Keratinocyte (primary cell): ENCODE measurements around the gene NAXD. TPM values are rescaled to one million over a fixed set of nuclear protein-coding genes. Genes with fewer than 3 reads are reported as not detected.

Experiments used
- DNase-seq: peaks from one replicate; pipeline ENCODE4 v3.0.0-alpha.2; 2011; ENCODE audit warnings: low read depth, missing footprints, low spot score
- FAIRE-seq: peaks from 2 replicates; lab custom pipeline; 2011; peaks lifted over from hg19 to GRCh38; lab: Jason Lieb, UNC
- H2AFZ ChIP-seq: 2 replicates; pipeline ENCODE4 v1.6.0; 2012; ENCODE audit warnings: low read length, control low read depth, inconsistent platforms; ENCODE audit not compliant: control insufficient read depth
- H3K27ac ChIP-seq: 2 replicates; pipeline ENCODE4 v1.5.1; 2011; ENCODE audit warnings: low read length; ENCODE audit not compliant: control insufficient read depth, insufficient read depth
- H3K27me3 ChIP-seq: 3 replicates; pipeline ENCODE4 v1.6.0; 2011; ENCODE audit warnings: low read length; ENCODE audit not compliant: control insufficient read depth, insufficient read depth; ENCODE audit errors: extremely low read depth
- H3K36me3 ChIP-seq, 2 experiments: 2 replicates in 1 of 2; 3 replicates in 1 of 2; pipeline ENCODE4 v1.5.1; 2011; ENCODE audit warnings: low read length in 2 of 2, mild to moderate bottlenecking in 1 of 2; ENCODE audit not compliant: control insufficient read depth in 2 of 2, insufficient read depth in 2 of 2; ENCODE audit errors: extremely low read depth in 1 of 2
- H3K4me1 ChIP-seq: 3 replicates; pipeline ENCODE4 v1.5.1; 2011; ENCODE audit warnings: low read length; ENCODE audit not compliant: control insufficient read depth, insufficient read depth; ENCODE audit errors: extremely low read depth
- H3K4me2 ChIP-seq: 3 replicates; pipeline ENCODE4 v1.6.0; 2011; ENCODE audit warnings: low read depth, low read length; ENCODE audit not compliant: control insufficient read depth, insufficient read depth; ENCODE audit errors: extremely low read depth
- H3K4me3 ChIP-seq, 3 experiments: fragments of 200-600 bp in 1 of 3; sonication (generic) in 1 of 3; 2 replicates in 2 of 3; 3 replicates in 1 of 3; pipeline ENCODE4 v1.5.1; 2011 to 2016; ENCODE audit warnings: low read length in 3 of 3, mild to moderate bottlenecking in 3 of 3, control low read depth in 2 of 3, inconsistent platforms in 1 of 3, low read depth in 1 of 3, mixed read lengths in 1 of 3, mixed run types in 1 of 3, moderate library complexity in 1 of 3; ENCODE audit not compliant: control insufficient read depth in 2 of 3, insufficient read depth in 2 of 3; ENCODE audit errors: extremely low read depth in 1 of 3
- H3K79me2 ChIP-seq: 2 replicates; pipeline ENCODE4 v1.6.0; 2012; ENCODE audit warnings: low read length; ENCODE audit not compliant: control insufficient read depth, insufficient read depth
- H3K9ac ChIP-seq: 3 replicates; pipeline ENCODE4 v1.6.0; 2011; ENCODE audit warnings: low read length; ENCODE audit not compliant: control insufficient read depth, insufficient read depth; ENCODE audit errors: extremely low read depth
- H3K9me1 ChIP-seq: 3 replicates; pipeline ENCODE4 v1.6.0; 2011; ENCODE audit warnings: low read length; ENCODE audit not compliant: control insufficient read depth, insufficient read depth; ENCODE audit errors: extremely low read depth
- H3K9me3 ChIP-seq: 2 replicates; pipeline ENCODE4 v1.5.1; 2012; ENCODE audit warnings: low read depth, low read length; ENCODE audit not compliant: control insufficient read depth
- H4K20me1 ChIP-seq: 3 replicates; pipeline ENCODE4 v1.6.0; 2011; ENCODE audit warnings: low read length; ENCODE audit not compliant: control insufficient read depth, insufficient read depth; ENCODE audit errors: extremely low read depth
- CTCF ChIP-seq, 3 experiments: IDR thresholded peaks in 1 of 3; conservative IDR thresholded peaks in 1 of 3; optimal IDR thresholded peaks in 1 of 3; 2 replicates in 2 of 3; 3 replicates in 1 of 3; pipeline versions ENCODE3 to v1.5.1; 2011; ENCODE audit warnings: low read length in 3 of 3, mild to moderate bottlenecking in 3 of 3, moderate library complexity in 2 of 3, control low read depth in 1 of 3, inconsistent platforms in 1 of 3; ENCODE audit not compliant: insufficient read depth in 2 of 3; ENCODE audit errors: extremely low read depth in 1 of 3
- EZH2 ChIP-seq: IDR thresholded peaks from one replicate; pipeline ENCODE4 v1.6.1; 2012; ENCODE audit warnings: inconsistent platforms, mild to moderate bottlenecking, low read length, moderate library complexity
- dilution Hi-C: fragments of 300-500 bp; cut with MboI; formaldehyde crosslinking; loops from one replicate; pipeline ENCODE4 v1.7.0; 2020; ENCODE audit warnings: low sequenced_read_pairs; ENCODE audit not compliant: extremely low pct_ligation_motif_present
- polyA plus RNA-seq, 5 experiments: library from polyadenylated mRNA; depleted of rRNA in 3 of 5; stranded (reverse) in 3 of 5; stranded (forward) in 1 of 5; unstranded in 1 of 5; fragments of >200 nt; gene quantifications; 1 replicate in 1 of 5; 2 replicates in 3 of 5; 3 replicates in 1 of 5; pipeline versions ENCODE4 v1.2.1 to v1.2.3, GENCODE V29; 2011 to 2012; ENCODE audit warnings: missing spikeins in 2 of 5, low read depth in 1 of 5, low replicate concordance in 1 of 5

NAXD gene
- polyA plus RNA-seq, 1 donor (not counting 4 experiments of a cell fraction or from before 2014, with no cell fraction given), result 18.0 TPM

- no peak overlapping the region for H3K4me2 ChIP-seq
- TF ChIP-seq CTCF (optimal IDR thresholded peaks at IDR 0.05 in 1 of 3, IDR thresholded peaks at IDR 0.05 in 1 of 3, conservative IDR thresholded peaks at IDR 0.05 in 1 of 3; ENCODE audit: extremely low read depth in 1 of 3, insufficient read depth in 2 of 3, low read length in 3 of 3), result no peak
- no peak for TF ChIP-seq EZH2
- H3K79me2 ChIP-seq, result peaks cover 1% of the 10 kb centered on the region
- H3K36me3 ChIP-seq, result peaks cover 43% of the 10 kb centered on the region in 2 experiments
- H3K9me3 ChIP-seq, result no peaks in the 10 kb centered on the region
- H4K20me1 ChIP-seq, result no peaks in the 10 kb centered on the region
- no peaks in the 10 kb centered on the region for H3K9me1 ChIP-seq
- DNase-seq, result no peak
- no peak overlapping the region for H3K4me3 ChIP-seq
- no peak overlapping the region for H3K27ac ChIP-seq
- no peak overlapping the region for H3K9ac ChIP-seq
- H3K4me1 ChIP-seq, result no peaks in the 10 kb centered on the region
- no peak for FAIRE-seq
- dilution Hi-C loops, result no loop called here
- H2AFZ ChIP-seq, result no peak overlapping the region
- H3K27me3 ChIP-seq, result no peaks in the 10 kb centered on the region
Observed at GRCh38 chr13:110685305-110686020, 70.1 kb downstream of the NAXD start.

DNA sequence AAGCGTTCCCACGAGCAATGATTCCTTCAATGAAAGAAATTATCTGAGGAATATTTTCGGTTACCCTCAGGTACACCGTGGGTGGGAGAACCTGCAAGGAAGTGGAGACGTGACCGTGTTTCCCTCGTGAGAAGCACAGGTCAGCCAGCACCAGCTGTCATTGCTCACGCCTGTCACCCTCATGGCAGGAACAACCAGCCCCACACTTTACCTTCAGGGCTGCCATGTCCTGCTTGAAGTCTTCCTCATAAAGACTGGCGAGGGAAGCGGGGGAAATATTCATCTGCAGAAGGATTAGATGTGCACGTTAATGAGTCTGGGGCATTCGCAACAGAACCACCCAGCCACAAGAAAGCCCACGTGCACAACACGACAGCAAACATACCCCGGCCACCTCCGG is 72.4 kb downstream of the NAXD start:
- H3K36me3 ChIP-seq, result peaks cover 29 to 36% of the 10 kb centered on the region in 2 experiments
- H3K4me2 ChIP-seq, result no peak overlapping the region
- H3K79me2 ChIP-seq, result peaks cover 3% of the 10 kb centered on the region
- dilution Hi-C loops, result no loop called here
- FAIRE-seq (no peak), DNase-seq (no peak)
- no peak overlapping the region for H3K27ac ChIP-seq
- no peaks in the 10 kb centered on the region for H3K9me1 ChIP-seq
- TF ChIP-seq CTCF (optimal IDR thresholded peaks at IDR 0.05 in 1 of 3, IDR thresholded peaks at IDR 0.05 in 1 of 3, conservative IDR thresholded peaks at IDR 0.05 in 1 of 3; ENCODE audit: extremely low read depth in 1 of 3, insufficient read depth in 2 of 3, low read length in 3 of 3), result no peak
- no peak for TF ChIP-seq EZH2
- H3K4me1 ChIP-seq, result no peaks in the 10 kb centered on the region
- no peaks in the 10 kb centered on the region for H4K20me1 ChIP-seq
- H3K4me3 ChIP-seq, result no peak overlapping the region
- H3K27me3 ChIP-seq, result no peaks in the 10 kb centered on the region
- H3K9ac ChIP-seq, result no peak overlapping the region
- no peaks in the 10 kb centered on the region for H3K9me3 ChIP-seq
- no peak overlapping the region for H2AFZ ChIP-seq
